ENCODE data around the gene YWHAB.
"Not testable (repeated sequence)": the region's sequence is repeated elsewhere in the genome, so short reads cannot be mapped to it uniquely, and the experiment has no call there.

DNA sequence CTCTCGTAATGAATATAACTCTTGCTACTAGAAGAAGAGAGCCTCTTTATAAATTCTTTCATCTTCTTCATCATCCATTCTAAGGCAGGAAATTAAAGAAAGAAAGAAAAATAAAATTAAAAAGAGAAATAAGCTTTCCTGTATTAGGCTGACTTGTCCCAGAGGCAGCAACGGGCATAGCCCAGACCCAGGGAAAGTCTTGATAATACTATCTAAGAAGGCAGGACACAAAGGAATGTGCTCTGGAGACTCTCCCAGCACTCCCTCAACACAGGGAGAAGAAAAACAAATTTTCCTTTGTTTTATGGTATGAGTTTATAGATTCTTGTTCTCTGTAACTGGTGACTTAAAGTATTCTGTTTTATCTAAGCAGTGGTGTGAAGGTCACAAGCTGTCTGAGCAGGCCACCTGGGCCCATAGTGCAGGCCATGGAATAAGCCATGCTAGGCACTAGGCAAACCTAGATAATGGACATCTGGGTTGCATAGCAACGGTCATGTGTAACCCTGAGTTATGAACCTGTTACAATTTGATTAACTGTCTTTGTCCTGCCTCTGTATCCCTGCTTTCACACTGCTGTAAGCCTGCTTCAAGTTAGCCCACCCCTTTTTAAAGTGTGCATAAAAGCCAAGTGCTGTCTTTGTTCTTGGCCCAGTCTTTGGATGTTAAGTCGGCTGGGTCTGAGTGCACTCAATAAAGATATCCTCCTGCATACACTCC is 22.0 kb upstream of the YWHAB start:
- TF ChIP-seq POLR2A (IDR thresholded peaks at IDR 0.05; ENCODE audit: low read depth); POLR2AphosphoS5 (IDR thresholded peaks at IDR 0.05): not testable (repeated sequence)
- TF ChIP-seq, protein P1, sequence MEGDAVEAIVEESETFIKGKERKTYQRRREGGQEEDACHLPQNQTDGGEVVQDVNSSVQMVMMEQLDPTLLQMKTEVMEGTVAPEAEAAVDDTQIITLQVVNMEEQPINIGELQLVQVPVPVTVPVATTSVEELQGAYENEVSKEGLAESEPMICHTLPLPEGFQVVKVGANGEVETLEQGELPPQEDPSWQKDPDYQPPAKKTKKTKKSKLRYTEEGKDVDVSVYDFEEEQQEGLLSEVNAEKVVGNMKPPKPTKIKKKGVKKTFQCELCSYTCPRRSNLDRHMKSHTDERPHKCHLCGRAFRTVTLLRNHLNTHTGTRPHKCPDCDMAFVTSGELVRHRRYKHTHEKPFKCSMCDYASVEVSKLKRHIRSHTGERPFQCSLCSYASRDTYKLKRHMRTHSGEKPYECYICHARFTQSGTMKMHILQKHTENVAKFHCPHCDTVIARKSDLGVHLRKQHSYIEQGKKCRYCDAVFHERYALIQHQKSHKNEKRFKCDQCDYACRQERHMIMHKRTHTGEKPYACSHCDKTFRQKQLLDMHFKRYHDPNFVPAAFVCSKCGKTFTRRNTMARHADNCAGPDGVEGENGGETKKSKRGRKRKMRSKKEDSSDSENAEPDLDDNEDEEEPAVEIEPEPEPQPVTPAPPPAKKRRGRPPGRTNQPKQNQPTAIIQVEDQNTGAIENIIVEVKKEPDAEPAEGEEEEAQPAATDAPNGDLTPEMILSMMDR (IDR thresholded peaks at IDR 0.05), result not testable (repeated sequence)

All from esophagus muscularis mucosa (tissue), 3 donors.